Activated CD8-positive, alpha-beta T cell treated with anti-CD3 and anti-CD28 coated beads for 36 hours (primary cell): ENCODE results near the gene NET1. TPM values are rescaled to one million over a fixed set of nuclear protein-coding genes. Genes with fewer than 3 reads are reported as not detected.

Experiments
- ATAC-seq: fragments of 200-7000 bp; cut with Tn5 transposase; one replicate; pipeline ENCODE4 v1.10.0; 2021; ENCODE audit warnings: mild to moderate bottlenecking, moderate library complexity
- CTCF ChIA-PET: fragments of 350-600 bp; sonication (Branson Sonifier 250); formaldehyde crosslinking; loops from one replicate; lab custom pipeline; 2021; ENCODE audit warnings: antibody characterized with exemption; lab: Charles Lee
- POLR2A ChIA-PET: fragments of 350-600 bp; sonication (Branson Sonifier 250); formaldehyde crosslinking; loops from one replicate; lab custom pipeline; 2021; ENCODE audit warnings: antibody characterized with exemption; lab: Charles Lee
- DNase-seq: peaks from one replicate; pipeline ENCODE4 v3.0.0-alpha.2; 2020
- H3K27ac Mint-ChIP-seq: one replicate; pipeline ENCODE4 v1.8.0; 2021; ENCODE audit warnings: mild to moderate bottlenecking, mixed read lengths
- H3K27me3 Mint-ChIP-seq: one replicate; pipeline ENCODE4 v1.8.0; 2021; ENCODE audit warnings: mixed read lengths
- H3K36me3 Mint-ChIP-seq: one replicate; pipeline ENCODE4 v1.8.0; 2021; ENCODE audit warnings: low read depth, mixed read lengths
- H3K4me1 Mint-ChIP-seq: one replicate; pipeline ENCODE4 v1.8.0; 2021; ENCODE audit warnings: low read depth, mixed read lengths
- H3K4me3 Mint-ChIP-seq: one replicate; pipeline ENCODE4 v1.8.0; 2021; ENCODE audit warnings: mild to moderate bottlenecking, moderate library complexity, mixed read lengths
- H3K9me3 Mint-ChIP-seq: one replicate; pipeline ENCODE4 v1.8.0; 2021; ENCODE audit warnings: mixed read lengths
- CTCF ChIP-seq: fragments of 200-600 bp; IDR thresholded peaks from one replicate; pipeline ENCODE4 v1.8.0; 2022; ENCODE audit warnings: antibody characterized with exemption, mild to moderate bottlenecking
- intact Hi-C: fragments of 100-400 bp; cut with micrococcal nuclease; formaldehyde crosslinking; loops from one replicate; pipeline ENCODE4 v1.10.0; 2022
- total RNA-seq, 2 experiments: library from RNA; stranded (reverse); gene quantifications; one replicate each; pipeline ENCODE4 v1.2.3, GENCODE V29; 2021

The NET1 gene
- total RNA-seq, 2 experiments from 2014 or later, result 20.5 to 21.6 TPM

- intact Hi-C loops, result no loop called here
- Mint-ChIP-seq H3K9me3 (no peaks in the 10 kb centered on the region), H3K4me3 (no peak overlapping the region), H3K27ac (no peak overlapping the region), H3K36me3 (no peaks in the 10 kb centered on the region), H3K4me1 (no peaks in the 10 kb centered on the region), H3K27me3 (peaks cover 4% of the 10 kb centered on the region)
- CTCF ChIA-PET, result interaction anchor here (1.8 kb wide), 1 partner anchor 124 kb away, joined by 8 read pairs; no protein-coding TSS in a partner anchor
- POLR2A ChIA-PET, result no interaction called here
- DNase-seq (no peak), ATAC-seq (no peak)
- TF ChIP-seq CTCF, result no peak
These were observed 86.6 kb downstream of the NET1 start for GRCh38 chr10:5498791-5499492.

DNA sequence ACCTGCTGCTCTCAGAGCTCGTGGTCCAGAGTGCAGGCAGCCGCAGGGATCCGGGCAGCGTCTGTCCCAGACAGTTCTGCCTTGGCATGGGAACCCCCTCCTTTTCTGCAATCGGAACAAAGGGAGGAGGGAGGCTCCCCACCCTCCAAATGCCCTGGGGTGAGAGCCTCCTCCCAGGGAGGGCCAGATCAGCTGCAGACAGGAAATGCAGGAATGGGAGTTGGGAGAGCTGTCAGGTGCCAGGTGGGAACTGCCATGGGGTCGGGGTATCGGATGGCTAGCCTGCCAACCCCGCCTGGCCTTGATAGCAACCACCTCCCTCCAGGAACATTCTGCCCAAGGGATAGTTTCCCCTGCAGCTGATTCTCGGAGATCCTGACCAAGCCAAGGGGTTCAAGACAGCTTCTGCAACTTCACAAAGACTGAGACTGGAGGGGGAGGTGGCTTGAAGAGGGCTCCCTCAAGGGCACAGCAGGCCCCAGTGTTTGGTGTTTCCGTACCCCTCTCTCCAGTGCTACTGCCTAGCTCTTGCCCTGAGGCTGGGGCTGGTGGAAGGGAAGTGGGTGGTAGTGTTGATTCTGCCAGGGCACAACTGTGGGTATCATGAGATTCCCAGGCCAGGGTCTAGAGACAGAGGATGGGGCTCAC lies 87.3 kb downstream of the NET1 start, which contains the start of gene CALML5:
CALML5 (minus strand) TSS at position 78 of the 648 bp plus-strand sequence. CDS start 132 bp downstream, outside the sequence.
- peaks cover 7% of the 10 kb centered on the region for H3K27me3 Mint-ChIP-seq
- no peak for TF ChIP-seq CTCF
- ChIA-PET CTCF (interaction anchor here (1.5 to 1.8 kb wide), 2 partner anchors 124 to 650 kb away, joined by 4 to 8 read pairs; no protein-coding TSS in a partner anchor), POLR2A (no interaction called here)
- intact Hi-C loops, result no loop called here
- H3K27ac Mint-ChIP-seq, result no peak within 1 kb of the TSS
- H3K9me3 Mint-ChIP-seq, result no peaks in the 10 kb centered on the region
- H3K36me3 Mint-ChIP-seq, result no peaks in the 10 kb centered on the region
- no peak for DNase-seq
- H3K4me3 Mint-ChIP-seq, result no peak within 1 kb of the TSS
- H3K4me1 Mint-ChIP-seq, result no peaks in the 10 kb centered on the region
- no peak for ATAC-seq

DNA sequence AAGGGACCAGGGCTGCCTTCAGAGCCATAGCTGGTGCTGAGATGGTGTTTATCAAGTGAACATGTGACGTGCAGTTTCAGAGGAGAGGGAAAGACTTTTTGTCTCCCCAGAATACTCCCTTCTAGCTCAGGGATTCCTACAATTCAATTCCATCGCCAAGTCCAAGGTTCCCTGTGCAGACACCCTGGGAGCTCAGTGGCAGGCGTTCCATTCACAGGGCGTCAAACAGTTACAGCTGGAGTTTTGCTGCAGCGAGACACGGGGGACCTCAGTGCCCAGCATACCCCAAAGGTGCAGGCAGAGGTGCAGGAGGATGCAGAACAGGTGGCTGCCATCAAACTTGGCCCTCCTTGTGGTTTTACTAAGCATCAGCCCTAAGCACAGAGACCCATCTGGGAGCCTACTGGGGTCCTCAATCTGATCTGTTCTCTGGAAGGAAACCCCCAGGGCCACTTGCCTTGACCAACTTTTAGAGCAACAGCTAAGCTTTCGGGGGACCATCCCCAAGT lies 87.9 kb downstream of the NET1 start:
- no peaks in the 10 kb centered on the region for H3K36me3 Mint-ChIP-seq
- peaks cover 7% of the 10 kb centered on the region for H3K27me3 Mint-ChIP-seq
- H3K27ac Mint-ChIP-seq, result no peak overlapping the region
- CTCF ChIA-PET, result interaction anchor here (1.5 to 1.8 kb wide), 2 partner anchors 123 to 651 kb away, joined by 4 to 8 read pairs; no protein-coding TSS in a partner anchor
- POLR2A ChIA-PET, result no interaction called here
- no peaks in the 10 kb centered on the region for H3K4me1 Mint-ChIP-seq
- intact Hi-C loops, result no loop called here
- no peak for ATAC-seq
- TF ChIP-seq CTCF, result no peak
- no peaks in the 10 kb centered on the region for H3K9me3 Mint-ChIP-seq
- no peak overlapping the region for H3K4me3 Mint-ChIP-seq
- no peak for DNase-seq

DNA sequence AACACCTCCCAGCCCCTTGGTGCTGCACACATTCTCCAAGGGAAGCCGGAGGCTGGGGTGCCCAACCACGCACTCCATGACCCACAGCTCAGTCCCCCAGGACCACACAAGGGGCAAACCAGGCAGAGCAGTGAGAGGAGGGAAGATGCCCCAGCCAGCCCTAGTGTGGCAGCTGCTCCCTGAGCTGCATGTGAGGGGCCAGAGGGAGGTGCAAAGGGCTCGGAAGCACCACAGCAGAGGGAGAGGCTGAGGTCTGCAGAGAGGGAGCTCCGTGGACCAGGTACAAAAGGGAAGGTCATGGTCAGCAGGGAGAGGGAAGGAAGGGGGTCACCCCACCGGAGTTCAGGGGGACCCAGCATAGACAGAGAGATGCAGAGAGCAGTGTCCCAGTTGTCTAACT lies 88.6 kb downstream of the NET1 start:
- H3K4me1 Mint-ChIP-seq, result no peaks in the 10 kb centered on the region
- TF ChIP-seq CTCF, result no peak
- H3K27me3 Mint-ChIP-seq, result peaks cover 9% of the 10 kb centered on the region
- no peak for ATAC-seq
- no peak overlapping the region for H3K27ac Mint-ChIP-seq
- ChIA-PET CTCF (interaction anchor here (1.5 kb wide), 2 partner anchors 122 to 652 kb away, joined by 4 to 10 read pairs; no protein-coding TSS in a partner anchor), POLR2A (interaction anchor here (0.8 kb wide), 1 partner anchor 67 kb away, joined by 3 read pairs; no protein-coding TSS in a partner anchor)
- no peak overlapping the region for H3K4me3 Mint-ChIP-seq
- no peak for DNase-seq
- intact Hi-C loops, result no loop called here
- no peaks in the 10 kb centered on the region for H3K9me3 Mint-ChIP-seq
- no peaks in the 10 kb centered on the region for H3K36me3 Mint-ChIP-seq
